NT2/D1 (cell line): ENCODE measurements around the gene FAF1.

ENCODE experiments used
- SUZ12 ChIP-seq: IDR thresholded peaks from 2 replicates; pipeline ENCODE4 v1.6.1; 2011; ENCODE audit not compliant: insufficient read length, insufficient read depth; ENCODE audit errors: extremely low read depth
- YY1 ChIP-seq: IDR thresholded peaks from 2 replicates; pipeline ENCODE4 v1.6.1; 2011; ENCODE audit not compliant: insufficient read length, insufficient read depth
- ZNF274 ChIP-seq: IDR thresholded peaks from 2 replicates; pipeline ENCODE4 v1.6.1; 2011; ENCODE audit warnings: mild to moderate bottlenecking, low read depth, low read length

DNA sequence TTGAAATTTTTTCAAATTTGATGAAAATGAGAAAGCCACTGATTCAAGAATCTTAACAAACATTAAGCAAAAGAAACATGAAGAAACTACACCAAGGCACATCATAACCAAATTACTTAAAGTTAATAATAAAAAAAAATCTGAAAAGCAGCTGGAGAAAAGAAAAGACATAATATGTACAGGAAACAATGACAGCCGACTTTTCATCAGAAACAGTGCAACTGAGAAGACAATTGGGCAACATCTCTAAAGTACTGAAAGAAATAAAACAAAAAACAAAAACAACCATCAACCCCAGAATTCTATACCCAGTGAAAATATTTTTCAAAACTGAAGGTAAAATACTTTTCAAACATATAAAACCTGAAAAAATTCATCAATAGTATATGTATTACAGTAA lies 463.1 kb downstream of the FAF1 start:
- no peak for TF ChIP-seq ZNF274
- TF ChIP-seq YY1: no peak
- no peak for TF ChIP-seq SUZ12
